ENCODE measurements around the gene RHCG.
A peak's percentile ranks its signal among the peaks of the same experiment; 100 is the strongest.

The RHCG gene

GRCh38 chr15:89442671-89443307 lies 53.6 kb downstream of the RHCG start:
- peak; percentile 22 for DNase-seq

- no peak for DNase-seq
Measured at GRCh38 chr15:89442155-89442554, 54.2 kb downstream of the RHCG start.

DNA sequence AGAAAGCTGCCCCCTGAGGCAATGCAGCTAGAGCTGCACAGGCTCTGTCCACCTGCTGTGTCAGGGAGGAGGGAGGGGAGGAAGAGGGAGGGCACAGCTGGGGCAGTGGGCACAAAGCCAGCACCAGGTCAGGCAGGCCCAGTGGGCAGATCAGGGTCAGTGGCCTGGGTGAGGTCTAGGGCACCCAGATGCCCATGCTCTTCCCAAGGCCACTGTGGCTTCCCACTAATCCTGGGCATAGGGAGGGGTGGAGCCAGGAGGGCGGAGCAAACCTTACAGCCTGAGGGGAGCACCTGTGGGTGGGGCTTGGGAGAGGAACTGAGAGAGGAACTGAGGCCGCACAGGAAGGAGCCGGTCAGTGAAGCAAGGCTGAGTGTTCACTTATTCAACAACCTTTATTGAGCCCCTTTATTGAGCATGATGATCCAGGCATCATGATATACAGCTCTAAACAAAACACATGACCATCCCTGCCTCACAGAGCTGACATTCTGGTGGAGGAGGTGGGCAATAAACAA lies 55.0 kb downstream of the RHCG start:
- DNase-seq, result no peak

- DNase-seq, result no peak
Measured at GRCh38 chr15:89439764-89440163, 56.6 kb downstream of the RHCG start.

DNA sequence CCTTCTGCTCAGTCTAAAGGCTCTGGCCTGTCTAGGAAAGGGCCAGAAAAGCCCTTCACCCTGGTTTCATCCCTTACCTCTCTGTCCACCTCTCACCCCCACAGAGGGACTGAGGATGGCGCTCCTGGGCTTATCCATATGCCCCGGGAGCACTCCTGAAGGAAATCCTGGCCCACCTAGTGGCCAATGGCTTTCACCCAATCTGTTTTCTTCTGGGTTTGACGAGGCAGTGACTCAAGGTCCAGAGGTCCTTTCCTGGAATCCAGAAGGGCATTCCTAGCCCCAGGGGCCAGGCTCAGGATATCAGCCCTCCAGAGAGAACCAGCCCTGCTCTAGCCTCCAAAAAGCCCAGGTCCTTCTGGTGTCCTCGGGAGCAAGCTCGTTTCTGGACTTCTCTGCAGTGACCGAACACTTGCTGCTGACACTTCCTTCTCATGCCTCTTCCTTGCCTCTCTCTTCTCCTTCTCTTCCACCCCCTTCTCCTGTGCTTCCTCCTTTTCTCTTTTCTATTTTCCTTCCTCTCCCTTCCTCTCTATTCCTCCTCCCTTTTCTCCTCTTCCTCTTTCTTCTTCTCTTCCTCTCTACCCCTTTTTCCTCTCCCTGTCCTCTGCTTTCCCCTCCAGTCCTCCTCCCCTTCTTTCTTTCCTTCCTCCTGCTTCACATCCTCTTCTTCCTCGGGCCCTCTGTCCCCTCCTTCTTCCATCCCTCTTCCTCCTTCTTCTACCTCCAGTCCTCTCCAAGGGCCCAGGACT lies 59.6 kb downstream of the RHCG start:
- no peak for DNase-seq

DNA sequence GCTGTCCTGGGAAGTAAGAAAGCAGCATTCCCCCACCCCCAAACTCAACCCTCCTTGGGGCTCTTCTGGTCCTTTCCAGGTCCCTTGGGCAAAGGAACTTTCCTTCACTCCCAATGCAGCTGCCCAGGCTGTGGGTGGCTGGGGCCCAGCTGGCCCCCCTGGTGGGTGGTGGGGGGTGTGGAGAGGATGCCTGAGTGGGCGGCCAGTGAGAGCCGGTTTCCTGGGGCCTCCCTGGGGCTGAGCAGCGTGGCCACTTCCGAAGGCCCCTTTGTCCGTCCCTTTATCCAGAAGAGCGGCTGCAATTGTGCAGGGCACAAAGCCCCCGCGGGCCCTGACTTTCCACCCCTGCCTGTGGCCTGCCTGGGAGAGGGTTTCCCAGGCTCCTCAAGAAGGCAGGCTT lies 61.0 kb downstream of the RHCG start:
- DNase-seq, result no peak

DNA sequence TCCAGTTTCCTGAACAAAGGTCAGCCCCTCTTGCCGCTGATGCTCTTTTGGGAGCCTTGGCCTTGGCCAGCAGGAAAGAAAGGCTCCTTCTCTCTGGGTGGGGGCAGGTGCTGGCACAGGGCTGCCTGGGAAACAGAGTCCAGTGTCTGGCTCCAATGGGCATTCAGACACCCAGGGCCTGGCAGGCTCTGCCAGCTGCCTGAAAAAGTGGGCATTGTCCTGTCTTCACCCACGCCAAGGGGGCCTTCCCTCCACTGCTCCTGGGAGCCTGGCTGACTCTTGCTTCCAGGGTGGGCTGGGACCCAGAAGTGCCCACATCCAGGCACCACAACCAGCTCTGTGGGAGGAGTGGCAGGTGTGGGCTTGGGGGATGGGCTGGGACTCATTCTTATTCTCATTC lies 62.7 kb downstream of the RHCG start:
- DNase-seq, result no peak

- peak; percentile 91 for DNase-seq
Measured at GRCh38 chr15:89430530-89431341, 65.6 kb downstream of the RHCG start.

DNA sequence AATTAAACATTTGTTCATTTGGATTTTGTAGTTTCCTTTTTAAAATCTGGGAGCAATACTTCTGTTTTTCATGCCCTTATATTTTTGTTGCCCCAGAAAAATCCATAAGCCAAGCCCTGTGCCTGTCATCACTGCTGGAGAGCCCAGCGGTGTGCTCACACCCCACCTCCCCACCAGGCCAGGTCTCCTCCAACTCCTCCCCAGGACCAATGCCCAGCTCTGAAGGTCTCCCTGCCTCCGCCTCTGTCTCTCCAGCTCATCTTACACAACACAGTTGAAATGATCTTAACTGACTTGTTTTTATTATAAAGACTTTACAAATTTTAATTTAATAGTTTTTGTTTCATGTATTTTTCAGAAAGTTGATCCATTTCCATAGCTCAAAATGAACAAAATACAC lies 66.4 kb downstream of the RHCG start:
- DNase-seq, result no peak

DNA sequence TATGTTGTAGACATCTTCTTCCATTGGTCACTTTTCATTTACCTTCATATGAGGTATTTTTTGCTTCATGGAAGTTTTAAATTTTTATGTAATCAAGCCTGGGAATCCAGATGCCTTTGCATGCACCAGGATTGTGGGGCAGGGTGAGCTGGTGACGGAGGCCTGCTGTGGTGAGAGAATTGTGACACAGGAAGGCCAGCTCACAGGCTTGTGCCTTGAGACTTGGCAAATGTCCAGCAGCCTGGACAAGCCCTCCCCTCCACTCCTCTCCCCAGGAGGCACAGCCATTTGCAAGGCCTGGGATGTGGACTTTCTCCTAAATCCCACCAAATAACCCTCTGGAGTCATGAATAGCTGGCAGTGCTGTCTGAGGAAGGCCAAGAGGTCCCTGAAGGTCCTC lies 67.4 kb downstream of the RHCG start:
- no peak for DNase-seq

DNA sequence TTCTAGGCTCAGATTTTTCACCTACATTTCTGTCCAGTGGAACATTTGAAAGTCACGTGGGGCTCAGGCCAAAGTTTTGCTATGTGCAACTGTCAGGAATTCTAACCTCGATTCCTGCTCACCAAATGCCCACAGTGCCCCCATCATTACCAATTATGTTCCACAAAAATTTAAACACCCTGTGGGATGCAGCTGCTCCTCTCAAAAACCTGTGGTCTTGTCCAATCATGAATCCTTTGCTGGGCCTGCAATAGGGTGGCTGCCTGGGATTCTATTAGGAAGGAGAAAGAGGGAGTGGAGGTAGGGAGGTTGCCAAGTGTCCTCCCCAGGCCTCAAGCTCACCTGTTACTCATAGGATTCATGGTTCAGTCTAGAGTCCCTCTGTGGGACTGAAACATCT lies 68.1 kb downstream of the RHCG start:
- DNase-seq, result no peak

- DNase-seq, result no peak
Measured at GRCh38 chr15:89426500-89426899, 69.9 kb downstream of the RHCG start.

GRCh38 chr15:89423981-89424380 lies 72.4 kb downstream of the RHCG start:
- DNase-seq, result no peak
